ENCODE data around the gene JADE3. TPM values are rescaled to one million over a fixed set of nuclear protein-coding genes. Genes with fewer than 3 reads are reported as not detected.

Gene JADE3
- total RNA-seq, 8 experiments from 2014 or later, result 2.2 to 15.1 (median 6.5) TPM

DNA sequence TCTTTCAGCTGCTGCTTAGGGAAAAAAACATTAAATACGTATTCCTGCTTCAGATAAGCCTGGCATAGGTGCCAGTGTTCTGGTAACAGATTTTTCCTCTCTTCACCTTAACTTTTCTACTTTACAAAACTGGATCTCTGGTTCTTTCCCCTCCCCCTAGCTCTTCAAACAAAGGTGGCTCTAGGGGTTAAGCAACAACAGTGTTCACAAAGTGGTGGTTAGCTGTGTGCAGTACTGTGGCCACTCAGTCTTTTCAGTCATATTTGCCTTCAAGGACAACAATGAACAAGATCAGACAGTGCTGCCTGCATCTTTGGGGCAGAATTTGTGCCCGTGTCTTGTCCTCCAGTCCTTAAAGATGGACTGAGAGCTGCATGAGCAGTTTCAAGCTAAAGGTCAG lies 151.0 kb downstream of the JADE3 start:
- no peak for ATAC-seq (replicated peaks in 6 of 8)
- Histone ChIP-seq H3K27ac (no peak overlapping the region), H3K4me1 (replicated peaks in 1 of 2) (no peaks in the 10 kb centered on the region), H3K4me3 (no peak overlapping the region)
- WGBS, 10 experiments, result 40 to 100% (median 47%) methylated on average over 1 to 2 of the region's 2 CpGs; no CpG with 5 or more reads in 7 of the 10 experiments
- in situ Hi-C loops (cut with MboI; ENCODE audit: low pct_unique_long_range_greater_than_20kb in 2 of 9, low sequenced_read_pairs in 9 of 9, unreplicated experiment in 9 of 9), result no loop called here

DNA sequence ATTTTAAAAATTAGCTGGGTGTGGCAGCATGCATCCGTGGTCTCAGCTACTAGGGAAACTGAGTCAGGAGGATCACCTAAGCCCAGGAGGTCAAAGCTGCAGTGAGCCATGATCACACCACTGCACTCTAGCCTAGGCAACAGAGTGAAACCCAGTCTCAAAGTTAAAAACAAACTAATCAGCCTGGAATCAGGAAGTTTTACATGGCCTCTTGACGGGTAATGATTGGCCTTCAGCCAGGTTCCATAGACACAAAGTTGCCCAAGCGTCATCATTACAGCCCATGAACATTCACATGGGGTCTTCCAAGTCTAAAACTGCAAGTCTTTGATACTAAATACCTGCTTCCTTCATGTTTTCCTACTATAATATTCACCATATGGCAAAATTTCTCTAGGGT lies 156.0 kb downstream of the JADE3 start:
- no peak overlapping the region for H3K4me3 ChIP-seq
- WGBS, 10 experiments, result 14 to 100% (median 84%) methylated on average over 1 to 3 of the region's 3 CpGs; no CpG with 5 or more reads in 3 of the 10 experiments
- no peak overlapping the region for H3K27ac ChIP-seq
- in situ Hi-C loops (cut with MboI; ENCODE audit: low pct_unique_long_range_greater_than_20kb in 2 of 9, low sequenced_read_pairs in 9 of 9, unreplicated experiment in 9 of 9), result no loop called here
- no peak for ATAC-seq (replicated peaks in 6 of 8)
- no peaks in the 10 kb centered on the region for H3K4me1 ChIP-seq (replicated peaks in 1 of 2)

DNA sequence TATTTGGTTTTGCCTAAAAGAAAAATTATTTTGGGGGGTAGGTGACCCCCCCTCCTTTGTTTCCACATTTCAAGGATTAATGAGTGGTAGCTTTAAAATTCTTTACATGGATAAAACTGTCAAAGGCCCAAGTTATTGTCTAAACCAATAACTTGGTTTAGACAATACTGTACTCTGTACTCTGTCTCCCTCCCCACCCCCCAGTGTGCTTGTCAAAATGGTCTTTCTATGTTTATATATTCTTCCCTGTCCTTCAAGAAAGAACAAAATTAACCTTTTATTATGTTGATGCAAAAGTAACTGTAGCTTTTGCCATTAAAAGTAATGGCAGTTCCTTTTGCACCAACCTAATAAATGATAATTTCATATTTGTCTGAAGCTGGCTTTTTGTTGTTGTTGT lies 156.5 kb downstream of the JADE3 start:
- H3K4me3 ChIP-seq, result no peak overlapping the region
- no peaks in the 10 kb centered on the region for H3K4me1 ChIP-seq (replicated peaks in 1 of 2)
- no peak for ATAC-seq (replicated peaks in 6 of 8)
- in situ Hi-C loops (cut with MboI; ENCODE audit: low pct_unique_long_range_greater_than_20kb in 2 of 9, low sequenced_read_pairs in 9 of 9, unreplicated experiment in 9 of 9), result no loop called here
- H3K27ac ChIP-seq, result no peak overlapping the region

DNA sequence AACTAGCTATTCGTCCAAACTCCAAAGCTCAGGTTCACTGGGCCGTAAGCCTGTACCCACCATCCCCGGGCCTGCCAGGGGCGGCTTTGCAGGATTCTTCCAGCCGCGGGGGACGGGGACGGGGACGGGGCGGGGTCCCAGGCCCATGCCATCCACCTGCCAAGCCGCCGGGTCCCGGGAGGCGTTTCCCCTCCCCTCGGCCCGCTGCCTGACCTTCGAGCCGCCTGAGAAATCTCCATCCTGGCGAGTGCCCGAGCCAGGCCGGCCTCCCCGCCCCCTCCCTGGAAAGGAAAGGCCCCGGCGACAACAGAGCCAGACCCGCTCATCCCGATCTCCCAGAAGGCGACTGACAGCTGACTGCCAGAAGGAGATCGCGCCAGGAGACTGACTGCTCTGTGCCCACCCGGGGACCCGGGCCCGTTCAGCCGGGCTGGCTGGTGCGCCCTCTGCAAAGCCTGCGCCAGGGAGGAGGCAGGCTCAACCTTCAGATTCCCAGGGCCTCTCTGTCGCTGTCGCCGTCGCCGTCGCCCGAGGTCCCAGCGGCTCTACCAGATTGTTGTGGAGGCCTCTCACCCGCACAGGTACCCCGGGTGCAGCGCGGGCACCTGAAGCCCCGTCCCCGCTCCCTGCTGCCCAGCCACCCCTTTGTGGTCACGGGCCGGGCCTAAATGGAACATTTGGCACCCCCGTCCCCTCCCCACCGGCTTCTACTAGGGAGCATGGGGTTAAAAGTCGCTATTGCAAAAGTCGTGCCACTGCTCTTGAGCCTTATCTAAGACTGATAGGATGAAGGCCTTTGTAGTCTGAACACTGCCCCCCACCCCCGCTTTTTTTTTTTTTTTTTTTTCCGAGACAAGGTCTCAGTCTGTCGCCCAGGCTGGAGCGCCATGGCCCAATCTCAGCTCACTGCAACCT lies 166.2 kb downstream of the JADE3 start, which contains the start of gene RGN:
Gene RGN, plus strand, starts transcription at position 315 of the 915 bp plus-strand sequence. CDS start 2,702 bp downstream, outside the sequence.
- Histone ChIP-seq H3K4me3 (no peak within 1 kb of the TSS), H3K4me1 (replicated peaks in 1 of 2) (no peaks in the 10 kb centered on the region), H3K27ac (no peak within 1 kb of the TSS)
- ATAC-seq (replicated peaks in 6 of 8), result no peak
- no CpG with 5 or more reads among the region's 59 CpGs for WGBS, 10 experiments
- in situ Hi-C loops (cut with MboI; ENCODE audit: low pct_unique_long_range_greater_than_20kb in 2 of 9, low sequenced_read_pairs in 9 of 9, unreplicated experiment in 9 of 9), result no loop called here

DNA sequence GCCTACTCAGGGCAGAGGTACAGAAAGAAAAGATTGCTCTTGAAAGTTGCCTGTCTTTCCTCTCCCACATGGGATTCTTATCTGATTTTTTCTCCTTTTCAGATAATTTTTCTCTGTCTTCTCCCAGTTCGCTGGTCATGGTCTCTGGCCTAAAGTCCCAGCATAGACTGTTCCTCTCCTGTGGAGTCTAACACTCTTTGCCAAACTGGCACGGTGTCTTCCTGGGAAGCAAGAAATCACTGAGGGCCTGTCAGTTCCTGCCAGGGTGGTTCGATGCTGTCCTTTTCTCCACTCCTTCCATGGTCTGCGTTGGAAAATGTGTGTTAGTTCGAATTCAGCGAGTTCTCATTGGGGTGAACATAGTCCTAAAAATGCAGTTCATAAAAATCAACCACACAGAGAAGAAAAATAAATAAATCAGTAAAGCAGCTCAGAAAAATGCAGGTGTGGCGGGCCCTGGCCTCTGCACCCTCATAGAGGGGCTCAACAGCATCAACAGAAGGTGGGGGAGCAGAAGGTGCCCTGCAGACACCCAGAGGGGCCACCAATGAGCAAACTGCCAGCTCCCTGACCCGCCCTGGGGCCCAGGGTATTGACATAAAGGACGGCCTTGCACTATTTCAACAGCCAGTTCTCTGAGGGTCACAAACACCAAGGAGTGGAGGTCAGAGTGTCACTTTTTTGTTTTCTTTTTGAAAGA lies 168.1 kb downstream of the JADE3 start:
- ATAC-seq (replicated peaks in 6 of 8), result no peak
- WGBS, 10 experiments, result 0 to 100% (median 52%) methylated on average over 1 to 3 of the region's 9 CpGs; no CpG with 5 or more reads in 5 of the 10 experiments

DNA sequence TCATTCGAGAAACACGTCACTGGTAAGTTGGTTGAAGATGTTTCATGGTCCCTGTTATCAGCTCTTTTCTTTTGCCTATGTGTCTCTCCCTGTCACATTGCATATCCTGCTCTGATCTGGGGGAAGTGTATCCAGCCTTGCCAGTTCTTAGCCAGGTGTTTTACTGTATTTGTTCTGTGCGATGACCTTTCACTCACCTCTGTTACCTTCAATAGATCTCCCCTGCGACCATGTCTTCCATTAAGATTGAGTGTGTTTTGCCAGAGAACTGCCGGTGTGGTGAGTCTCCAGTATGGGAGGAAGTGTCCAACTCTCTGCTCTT lies 168.7 kb downstream of the JADE3 start:
- Histone ChIP-seq H3K4me3 (no peak overlapping the region), H3K4me1 (replicated peaks in 1 of 2) (no peaks in the 10 kb centered on the region), H3K27ac (no peak overlapping the region)
- ATAC-seq (replicated peaks in 6 of 8), result no peak
- WGBS, 10 experiments, result 57 to 58% methylated on average over 4 to 5 of the region's 5 CpGs; no CpG with 5 or more reads in 8 of the 10 experiments
- in situ Hi-C loops (cut with MboI; ENCODE audit: low pct_unique_long_range_greater_than_20kb in 2 of 9, low sequenced_read_pairs in 9 of 9, unreplicated experiment in 9 of 9), result no loop called here

More for the DNA sequence above, 168.1 kb downstream of the JADE3 start:
- H3K4me3 ChIP-seq, result no peak overlapping the region
- in situ Hi-C loops (cut with MboI; ENCODE audit: low pct_unique_long_range_greater_than_20kb in 2 of 9, low sequenced_read_pairs in 9 of 9, unreplicated experiment in 9 of 9), result no loop called here
- no peak overlapping the region for H3K27ac ChIP-seq
- no peaks in the 10 kb centered on the region for H3K4me1 ChIP-seq (replicated peaks in 1 of 2)

DNA sequence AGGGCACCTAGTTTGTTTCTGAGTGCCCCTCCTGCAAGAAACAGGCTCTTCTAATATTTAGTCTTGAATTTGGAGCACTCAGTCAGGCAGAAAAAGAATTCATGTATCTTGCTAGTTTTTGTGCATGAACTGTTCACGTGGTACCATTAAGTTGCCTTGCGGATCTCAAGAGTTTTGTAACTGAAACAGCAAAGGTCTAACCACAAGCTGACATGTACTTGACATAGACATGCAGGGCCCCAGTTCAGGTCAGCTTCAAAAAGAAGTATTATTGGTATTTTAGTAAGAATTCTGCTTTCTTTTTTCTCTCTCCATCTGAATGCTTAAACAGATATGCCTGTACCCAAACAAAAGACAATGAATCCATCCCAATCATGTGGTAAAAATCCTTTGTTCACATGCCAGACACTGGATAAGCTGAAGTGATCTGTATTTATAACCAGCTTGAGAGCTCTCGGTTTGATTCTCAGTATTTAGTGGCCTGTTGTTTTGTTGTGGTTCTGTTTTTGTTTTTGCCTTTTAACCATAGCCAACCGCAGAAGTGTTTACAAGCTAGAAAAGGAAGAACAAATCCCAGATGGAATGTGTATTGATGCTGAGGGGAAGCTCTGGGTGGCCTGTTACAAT lies 179.0 kb downstream of the JADE3 start:
- in situ Hi-C loops (cut with MboI; ENCODE audit: low pct_unique_long_range_greater_than_20kb in 2 of 9, low sequenced_read_pairs in 9 of 9, unreplicated experiment in 9 of 9), result no loop called here
- Histone ChIP-seq H3K4me1 (replicated peaks in 1 of 2) (peaks cover 4 to 6% of the 10 kb centered on the region in 2 donors), H3K4me3 (no peak overlapping the region), H3K27ac (no peak overlapping the region)
- WGBS, 10 experiments, result 0 to 100% (median 37%) methylated on average over 1 to 3 of the region's 4 CpGs; no CpG with 5 or more reads in 4 of the 10 experiments
- ATAC-seq (replicated peaks in 6 of 8), result peak in 3 of 8 experiments; percentile 26 to 36 (median 35)

DNA sequence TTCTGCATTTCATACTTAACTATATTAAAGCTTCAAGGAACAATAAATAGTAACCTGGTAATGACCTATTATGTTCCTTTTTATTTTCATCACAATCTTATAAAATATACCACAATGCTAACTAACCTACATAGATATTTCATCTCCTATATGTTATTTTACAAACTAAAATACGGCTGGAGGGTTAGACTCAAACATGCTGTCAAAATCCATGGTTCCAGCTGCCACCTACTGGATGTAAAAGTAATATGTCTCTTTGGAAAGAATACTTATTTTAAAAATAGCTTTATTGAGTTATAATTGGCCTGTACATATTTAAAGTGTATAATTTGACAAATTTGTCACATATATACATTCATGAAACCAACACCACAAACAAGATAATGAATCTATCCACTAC lies 181.0 kb downstream of the JADE3 start:
- no peak overlapping the region for H3K27ac ChIP-seq
- H3K4me1 ChIP-seq (replicated peaks in 1 of 2), result peaks cover 4 to 6% of the 10 kb centered on the region in 2 donors
- no peak overlapping the region for H3K4me3 ChIP-seq
- in situ Hi-C loops (cut with MboI; ENCODE audit: low pct_unique_long_range_greater_than_20kb in 2 of 9, low sequenced_read_pairs in 9 of 9, unreplicated experiment in 9 of 9), result no loop called here
- 0 to 40% (median 4%) methylated on average over 1 of the region's 1 CpG; no CpG with 5 or more reads in 6 of the 10 experiments for WGBS, 10 experiments
- ATAC-seq (replicated peaks in 6 of 8), result no peak

DNA sequence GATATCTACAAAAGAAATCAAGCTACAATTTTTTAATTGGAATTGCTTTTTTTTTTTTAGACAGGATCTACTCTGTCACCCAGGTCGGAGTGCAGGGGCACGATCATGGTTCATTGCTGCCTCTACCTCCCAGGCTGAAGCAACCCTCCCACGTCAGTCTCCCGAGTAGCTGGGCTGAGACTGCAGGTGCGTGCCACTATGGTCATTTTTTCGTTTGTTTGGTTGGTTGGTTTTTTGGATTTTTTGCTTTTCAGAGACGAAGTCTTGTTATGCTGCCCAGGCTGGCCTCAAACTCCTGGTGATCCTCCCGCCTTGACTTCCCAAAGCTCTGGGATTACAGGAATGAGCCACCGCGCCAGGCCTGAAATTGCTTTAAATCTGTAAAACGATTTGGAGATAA lies 181.6 kb downstream of the JADE3 start:
- Histone ChIP-seq H3K27ac (no peak overlapping the region), H3K4me3 (no peak overlapping the region), H3K4me1 (replicated peaks in 1 of 2) (peaks cover 4 to 6% of the 10 kb centered on the region in 2 donors)
- ATAC-seq (replicated peaks in 6 of 8), result no peak
- WGBS, 10 experiments, result 25 to 100% (median 60%) methylated on average over 1 to 7 of the region's 11 CpGs; no CpG with 5 or more reads in 3 of the 10 experiments
- in situ Hi-C loops (cut with MboI; ENCODE audit: low pct_unique_long_range_greater_than_20kb in 2 of 9, low sequenced_read_pairs in 9 of 9, unreplicated experiment in 9 of 9), result no loop called here

DNA sequence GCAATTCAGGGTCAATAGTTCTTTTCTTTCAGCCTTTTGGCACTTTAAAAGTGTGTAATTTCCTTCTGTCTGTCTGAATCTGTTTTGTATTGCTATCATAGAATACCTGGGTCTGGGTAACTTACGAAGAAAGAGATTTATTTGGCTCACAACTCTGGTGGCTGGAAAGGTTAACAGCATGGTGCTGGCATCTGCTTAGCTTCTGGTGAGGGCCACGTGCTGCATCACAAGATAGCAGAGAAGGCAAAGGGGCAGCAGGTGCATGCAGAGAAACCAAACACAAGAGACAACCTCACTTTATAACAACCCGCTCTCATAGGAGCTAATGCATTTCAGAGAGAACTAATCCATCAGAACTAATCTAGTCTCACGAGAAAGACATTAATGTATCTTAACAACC lies 184.8 kb downstream of the JADE3 start:
- WGBS, 10 experiments, result 0 to 100% (median 80%) methylated on average over 1 to 3 of the region's 4 CpGs; no CpG with 5 or more reads in 5 of the 10 experiments
- Histone ChIP-seq H3K4me3 (no peak overlapping the region), H3K27ac (no peak overlapping the region), H3K4me1 (replicated peaks in 1 of 2) (no peaks in the 10 kb centered on the region)
- no peak for ATAC-seq (replicated peaks in 6 of 8)
- in situ Hi-C loops (cut with MboI; ENCODE audit: low pct_unique_long_range_greater_than_20kb in 2 of 9, low sequenced_read_pairs in 9 of 9, unreplicated experiment in 9 of 9), result no loop called here

DNA sequence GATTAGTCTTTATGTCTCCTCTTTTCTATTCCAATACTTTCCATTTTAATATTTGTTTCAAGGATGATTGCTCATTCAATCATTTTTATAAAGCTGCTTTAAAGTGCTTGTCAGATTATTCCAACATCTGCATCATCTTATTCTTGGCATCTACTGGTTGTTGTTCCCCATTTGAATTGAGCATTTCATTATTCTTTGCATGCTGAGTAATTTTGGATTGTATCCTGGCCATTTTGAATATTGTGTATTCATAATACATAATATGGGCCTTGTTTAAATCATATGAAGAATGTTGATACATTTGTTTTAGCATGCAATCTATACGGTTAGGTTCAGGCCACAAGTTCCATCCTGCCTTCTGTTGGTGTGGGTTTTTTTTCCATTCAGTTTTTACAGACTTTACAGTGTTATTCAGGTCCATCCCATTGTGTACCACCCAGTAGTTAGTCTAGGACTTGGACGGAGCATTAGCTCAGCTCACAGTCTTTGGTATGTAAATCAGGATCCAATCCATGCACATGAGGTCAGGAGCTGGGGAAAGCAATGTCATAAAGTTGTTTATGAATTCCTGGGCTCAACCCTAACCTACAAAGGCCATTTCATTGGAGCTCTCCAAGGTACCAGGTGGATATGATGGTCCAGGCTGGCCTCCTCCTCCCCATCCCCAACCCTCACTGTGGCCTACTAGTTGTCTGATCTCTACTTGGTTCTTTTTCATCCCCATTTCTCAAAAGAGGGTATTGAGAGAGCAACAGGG lies 186.3 kb downstream of the JADE3 start:
- in situ Hi-C loops (cut with MboI; ENCODE audit: low pct_unique_long_range_greater_than_20kb in 2 of 9, low sequenced_read_pairs in 9 of 9, unreplicated experiment in 9 of 9), result no loop called here
- H3K4me3 ChIP-seq, result no peak overlapping the region
- peak in 3 of 8 experiments; percentile 77 to 100 (median 99) for ATAC-seq (replicated peaks in 6 of 8)
- 8 to 100% (median 26%) methylated on average over 1 to 2 of the region's 2 CpGs; no CpG with 5 or more reads in 5 of the 10 experiments for WGBS, 10 experiments
- no peak overlapping the region for H3K27ac ChIP-seq
- no peaks in the 10 kb centered on the region for H3K4me1 ChIP-seq (replicated peaks in 1 of 2)

DNA sequence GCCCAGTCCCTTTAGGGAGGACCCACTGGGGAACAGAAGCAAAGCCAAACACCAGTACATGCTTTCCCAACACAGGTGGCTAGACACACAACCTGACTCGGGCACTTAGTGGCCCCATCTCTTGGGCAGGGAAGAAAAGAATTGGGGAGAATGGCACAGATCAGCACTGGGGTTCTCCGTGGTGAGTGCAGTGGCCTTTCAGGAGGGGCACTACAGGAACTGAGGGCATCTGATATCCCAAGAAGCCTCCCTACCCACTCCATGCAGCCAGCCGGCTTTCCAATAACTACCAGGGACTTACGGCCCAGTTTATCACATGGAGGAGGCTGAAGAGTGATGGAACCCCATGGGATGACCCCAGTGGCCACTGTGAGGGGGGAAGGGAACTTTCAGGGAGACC lies 189.0 kb downstream of the JADE3 start:
- Histone ChIP-seq H3K4me3 (no peak overlapping the region), H3K4me1 (replicated peaks in 1 of 2) (no peaks in the 10 kb centered on the region), H3K27ac (no peak overlapping the region)
- in situ Hi-C loops (cut with MboI; ENCODE audit: low pct_unique_long_range_greater_than_20kb in 2 of 9, low sequenced_read_pairs in 9 of 9, unreplicated experiment in 9 of 9), result no loop called here
- no peak for ATAC-seq (replicated peaks in 6 of 8)
- 50% methylated on average over 2 of the region's 4 CpGs; no CpG with 5 or more reads in 9 of the 10 experiments for WGBS, 10 experiments
